Amygdala (tissue), 56 donors: Measurements from ENCODE around the gene MDFIC.

Source experiments
- DNase-seq, 56 donors: peaks; one replicate each; lab custom pipeline; 2025; lab: John Stamatoyannopoulos, UW

The MDFIC gene

GRCh38 chr7:114924038-114924712 is 2.3 kb downstream of the MDFIC start:
- no peak for DNase-seq

DNA sequence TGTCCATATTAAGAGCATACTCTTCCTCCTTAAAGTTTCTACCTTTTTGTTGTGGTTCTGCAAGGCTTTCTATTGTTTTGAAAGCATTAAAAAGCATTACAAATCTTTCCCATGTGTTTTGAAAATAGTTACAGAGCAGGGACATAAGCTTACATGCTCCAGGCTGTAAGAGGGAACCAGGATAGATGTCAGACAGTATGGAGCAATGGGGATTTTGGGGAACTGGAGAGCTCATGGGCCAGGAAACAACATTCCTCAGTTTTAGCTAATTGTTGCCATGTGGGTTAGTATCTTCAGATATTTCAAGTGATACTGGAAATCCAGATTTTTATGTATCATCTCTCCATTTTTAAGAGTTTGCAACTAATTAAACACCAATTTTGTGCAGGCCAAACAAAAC is 3.5 kb downstream of the MDFIC start:
- DNase-seq: no peak

DNA sequence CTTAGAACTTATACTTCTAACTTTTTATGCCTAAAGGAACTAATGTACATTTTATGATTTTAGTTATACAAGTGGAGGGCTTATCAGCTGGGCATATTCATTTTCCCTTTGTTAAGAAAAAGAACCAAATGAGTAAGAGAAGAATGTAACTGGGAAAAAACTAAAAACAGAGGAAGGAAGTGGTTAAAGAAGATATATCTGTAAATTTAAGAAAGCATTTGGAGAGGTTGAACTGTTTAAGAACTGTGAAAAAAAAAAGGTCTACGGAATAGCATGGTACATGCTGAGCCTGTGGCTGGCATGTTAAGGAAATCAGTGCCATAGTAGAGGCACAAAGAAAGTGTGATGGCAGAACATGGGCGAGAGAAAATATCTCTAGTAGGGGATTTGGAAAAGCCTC is 6.2 kb downstream of the MDFIC start:
- no peak for DNase-seq

GRCh38 chr7:114929570-114929969 is 7.7 kb downstream of the MDFIC start:
- no peak for DNase-seq

DNA sequence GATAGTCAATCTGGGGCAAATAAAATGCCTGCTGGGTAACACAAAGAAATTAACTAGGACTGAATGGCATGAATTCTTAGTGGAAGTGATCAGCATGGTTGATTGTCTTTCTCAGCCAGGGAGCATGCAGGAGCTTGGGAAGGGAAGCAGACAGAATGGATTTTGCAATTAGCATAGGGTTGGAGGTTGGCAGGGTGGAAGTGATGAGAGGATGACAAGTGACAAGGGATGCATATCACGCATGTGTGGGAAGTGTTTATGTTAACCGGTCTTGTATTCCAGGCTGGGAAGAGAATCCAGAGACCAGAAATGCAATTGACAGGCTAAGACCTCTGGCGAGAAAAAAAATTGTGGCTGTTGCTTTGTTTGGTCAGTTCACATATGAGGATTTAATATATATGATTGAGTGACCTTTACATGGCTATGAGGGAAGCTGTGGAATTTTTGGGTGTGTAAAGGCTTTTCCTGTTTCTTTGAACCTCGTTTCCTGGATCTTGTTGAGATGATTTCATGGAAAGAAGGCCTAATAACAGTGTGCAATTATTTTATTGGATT is 8.3 kb downstream of the MDFIC start:
- DNase-seq: no peak

GRCh38 chr7:114930829-114931655 is 9.1 kb downstream of the MDFIC start:
- DNase-seq: no peak

GRCh38 chr7:114931656-114932011 is 9.7 kb downstream of the MDFIC start:
- no peak for DNase-seq

DNA sequence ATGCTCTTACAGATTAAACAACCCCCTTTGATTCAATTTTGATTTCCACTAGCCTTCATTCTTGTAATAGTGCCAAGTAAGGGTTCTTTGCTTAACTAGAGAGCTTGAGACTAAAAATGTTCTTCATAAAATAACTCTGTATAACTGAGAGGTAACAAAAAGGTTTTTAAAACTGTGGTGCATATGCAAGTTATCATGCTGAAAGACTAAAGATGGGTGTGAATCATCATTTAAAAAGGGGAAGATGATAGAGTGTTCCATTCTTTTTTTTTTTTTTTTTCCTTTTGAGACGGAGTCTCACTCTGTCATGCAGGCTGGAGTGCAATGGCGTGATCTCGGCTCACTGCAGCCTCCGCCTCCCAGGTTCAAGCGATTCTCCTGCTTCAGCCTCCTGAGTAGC is 11.1 kb downstream of the MDFIC start:
- no peak for DNase-seq

DNA sequence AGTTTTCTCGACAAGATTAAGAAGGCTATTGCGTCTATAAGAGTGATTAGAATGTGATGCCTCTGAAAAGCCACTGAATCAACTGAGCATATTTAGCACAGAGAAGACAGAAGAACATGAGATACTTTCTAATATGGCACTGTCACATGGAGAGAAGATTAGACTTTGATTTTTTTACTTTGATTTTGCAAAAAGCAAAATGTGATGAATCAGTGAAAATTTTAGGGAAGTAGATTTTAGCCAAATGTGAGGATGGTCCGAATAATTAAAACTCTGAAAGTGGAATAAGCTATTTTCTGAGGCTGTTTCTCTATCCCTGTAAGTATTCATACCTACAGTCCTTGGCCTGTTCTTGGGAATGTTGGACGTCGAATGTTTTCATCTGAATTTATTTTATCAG is 11.8 kb downstream of the MDFIC start:
- DNase-seq: no peak

DNA sequence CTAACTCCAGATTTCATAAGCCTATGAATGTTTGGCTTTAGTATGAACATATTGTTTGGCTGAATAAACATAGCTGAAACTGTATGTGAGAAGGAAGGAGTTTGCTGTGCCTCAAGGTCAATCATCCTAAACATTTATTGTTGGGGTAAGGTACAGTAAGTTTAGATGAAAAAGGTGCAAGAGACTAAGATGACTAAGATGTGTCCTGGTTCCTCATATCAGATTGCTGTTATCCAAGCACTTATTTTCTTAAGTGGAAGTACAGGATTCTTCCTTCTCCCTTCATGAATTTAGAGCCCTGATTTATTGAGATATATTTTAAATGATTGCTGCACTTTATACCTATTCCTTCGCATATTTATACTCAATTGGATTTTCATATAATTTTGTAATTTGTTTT is 12.2 kb downstream of the MDFIC start:
- DNase-seq: no peak

DNA sequence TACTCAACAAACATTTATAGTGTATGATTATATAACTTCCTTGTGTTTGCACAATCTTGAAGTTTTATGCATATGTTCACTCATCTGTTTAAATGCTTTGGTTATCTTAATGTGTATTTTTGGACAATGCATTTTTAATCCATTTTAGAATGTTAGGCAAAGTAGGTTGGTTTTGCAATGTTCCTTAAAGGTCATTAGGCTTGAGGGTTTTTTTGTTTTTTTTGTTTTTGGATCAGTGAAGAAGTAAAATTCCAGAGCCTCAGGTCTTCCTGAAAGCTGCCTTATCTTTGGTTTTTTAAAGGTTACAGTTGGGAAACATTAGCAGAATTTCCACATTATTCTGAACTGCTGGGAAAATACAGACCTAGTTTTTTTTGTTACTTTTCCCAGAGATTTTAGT is 12.8 kb downstream of the MDFIC start:
- DNase-seq: no peak

DNA sequence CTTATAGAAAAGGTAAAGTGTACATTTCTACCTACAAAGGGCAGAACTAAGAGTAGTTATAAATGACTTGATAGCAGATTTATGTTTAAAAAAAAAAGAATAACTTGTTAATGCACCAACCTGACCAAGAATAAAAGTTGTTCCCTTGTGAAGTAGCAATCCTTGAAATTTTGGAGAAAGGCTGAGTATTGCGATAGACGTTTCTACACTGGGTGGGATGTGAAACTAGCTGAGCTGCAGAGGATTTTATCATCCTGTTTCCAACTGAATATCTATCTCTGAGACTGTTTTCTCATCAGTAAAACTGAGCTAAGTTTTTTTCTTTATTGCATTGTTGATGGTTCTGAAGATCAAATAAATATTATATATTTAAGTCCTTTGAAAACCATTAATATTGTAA is 14.6 kb downstream of the MDFIC start:
- no peak for DNase-seq

GRCh38 chr7:114937446-114937845 is 15.6 kb downstream of the MDFIC start:
- no peak for DNase-seq

- DNase-seq: no peak
Measured at GRCh38 chr7:114938785-114939184, 16.9 kb downstream of the MDFIC start.

- no peak for DNase-seq
Measured at GRCh38 chr7:114939484-114940097, 17.7 kb downstream of the MDFIC start.

GRCh38 chr7:114940220-114940619 is 18.3 kb downstream of the MDFIC start:
- DNase-seq: no peak

DNA sequence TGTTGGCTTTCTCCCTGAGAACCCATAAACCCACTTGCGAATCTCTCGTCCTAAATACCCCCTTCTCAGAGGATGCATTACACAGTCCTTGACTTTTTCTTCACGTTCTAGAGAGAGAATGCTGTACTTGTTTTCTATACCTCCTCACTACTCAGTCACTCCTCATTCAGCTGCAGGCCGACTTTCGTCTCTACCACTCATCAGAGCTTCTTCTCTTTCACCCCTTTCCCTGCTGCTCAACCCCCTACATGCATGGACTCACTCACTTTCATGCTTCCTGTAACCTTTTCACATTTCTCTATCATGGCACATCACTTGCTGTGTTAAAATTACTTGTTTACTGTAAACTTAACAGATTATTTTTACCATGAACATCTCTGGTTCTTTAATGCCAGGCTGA is 19.8 kb downstream of the MDFIC start:
- DNase-seq: no peak

- no peak for DNase-seq
Measured at GRCh38 chr7:114942446-114943175, 20.7 kb downstream of the MDFIC start.

- no peak for DNase-seq
Measured at GRCh38 chr7:114943530-114943929, 21.6 kb downstream of the MDFIC start.

- no peak for DNase-seq
Measured at GRCh38 chr7:114943953-114944744, 22.3 kb downstream of the MDFIC start.
